GM12878 (cell line): ENCODE results near the gene YWHAQ. TPM values are rescaled to one million over a fixed set of nuclear protein-coding genes. Genes with fewer than 3 reads are reported as not detected.

Source experiments
- ATAC-seq: fragments of 200-7000 bp; cut with Tn5 transposase; 3 replicates; pipeline ENCODE4 v1.9.1; 2020; ENCODE audit warnings: mild to moderate bottlenecking, moderate library complexity
- BruUV-seq: library from RNA; stranded (reverse); fragments of 400-500 nt; replicated peaks from 2 replicates; lab custom pipeline; 2021; lab: Mats Ljungman, UMichigan
- CTCF ChIA-PET: fragments of 300-600 bp; sonication (Branson Sonifier 250); formaldehyde crosslinking; extraction: SDS; loops from one replicate; lab custom pipeline; 2021; ENCODE audit warnings: inconsistent platforms; lab: Yijun Ruan, JAX
- POLR2A ChIA-PET: fragments of 350-600 bp; formaldehyde crosslinking; extraction: SDS; loops from one replicate; lab custom pipeline; 2021; ENCODE audit warnings: inconsistent platforms; lab: Charles Lee
- RAD21 ChIA-PET: fragments of 300-600 bp; sonication (Branson Sonifier 250); formaldehyde crosslinking; loops from one replicate; lab custom pipeline; 2023; ENCODE audit warnings: antibody characterized with exemption; ENCODE audit not compliant: unreplicated experiment; lab: Charles Lee
- SMC1A ChIA-PET: fragments of 300-600 bp; sonication (Branson Sonifier 250); formaldehyde crosslinking; loops from one replicate; lab custom pipeline; 2023; ENCODE audit not compliant: unreplicated experiment, uncharacterized antibody; lab: Charles Lee
- DNase-seq: peaks from one replicate; pipeline ENCODE4 v3.0.0-alpha.2; 2011; ENCODE audit warnings: low read depth, low spot score
- FAIRE-seq: peaks from 3 replicates; lab custom pipeline; 2011; peaks lifted over from hg19 to GRCh38; lab: Jason Lieb, UNC
- H2AFZ ChIP-seq: 2 replicates; pipeline ENCODE4 v1.6.0; 2011; ENCODE audit warnings: low read depth, low read length, control low read depth; ENCODE audit not compliant: control insufficient read depth
- H3K27ac ChIP-seq: 2 replicates; pipeline ENCODE4 v1.5.1; 2011; ENCODE audit warnings: control low read depth; ENCODE audit not compliant: control insufficient read depth, insufficient read depth
- H3K27me3 ChIP-seq, 2 experiments: replicated peaks in 1 of 2; 2 replicates each; pipeline versions ENCODE4 v1.6.0 to v1.6.1; 2011; ENCODE audit warnings: low read length in 1 of 2; ENCODE audit not compliant: control insufficient read depth in 2 of 2, insufficient read depth in 2 of 2
- H3K36me3 ChIP-seq, 2 experiments: 2 replicates each; pipeline ENCODE4 v1.5.1; 2011; ENCODE audit warnings: low read length in 1 of 2; ENCODE audit not compliant: control insufficient read depth in 2 of 2, insufficient read depth in 2 of 2
- H3K4me1 ChIP-seq: 2 replicates; pipeline ENCODE4 v1.6.1; 2011; ENCODE audit warnings: mild to moderate bottlenecking, low read length, moderate library complexity, mixed read lengths; ENCODE audit not compliant: control insufficient read depth, insufficient read depth
- H3K4me2 ChIP-seq: 2 replicates; pipeline ENCODE4 v1.6.0; 2011; ENCODE audit warnings: control low read depth; ENCODE audit not compliant: control insufficient read depth, insufficient read depth
- H3K4me3 ChIP-seq: fragments of 200-600 bp; sonication (generic); 2 replicates; pipeline ENCODE4 v1.5.1; 2016
- H3K79me2 ChIP-seq: 2 replicates; pipeline ENCODE4 v1.6.0; 2011; ENCODE audit warnings: low read length; ENCODE audit not compliant: control insufficient read depth, insufficient read depth
- H3K9ac ChIP-seq: 2 replicates; pipeline ENCODE4 v1.8.0; 2011; ENCODE audit warnings: low read length, control low read depth, mixed read lengths; ENCODE audit not compliant: control insufficient read depth, insufficient read depth
- H3K9me3 ChIP-seq: replicated peaks from 3 replicates; pipeline ENCODE4 v1.5.1; 2011; ENCODE audit warnings: mild to moderate bottlenecking, low read length; ENCODE audit not compliant: control insufficient read depth, insufficient read depth
- H4K20me1 ChIP-seq: 2 replicates; pipeline ENCODE4 v1.6.0; 2011; ENCODE audit not compliant: control insufficient read depth, insufficient read depth
- BMI1 ChIP-seq: fragments of 450-650 bp; IDR thresholded peaks from 2 replicates; pipeline ENCODE4 v1.6.1; 2016; ENCODE audit warnings: mild to moderate bottlenecking, moderate library complexity, borderline replicate concordance
- HCFC1 ChIP-seq: fragments of 150-350 bp; IDR thresholded peaks from 2 replicates; pipeline ENCODE4 v1.6.1; 2014; ENCODE audit warnings: low read length
- IRF5 ChIP-seq: fragments of 450-650 bp; IDR thresholded peaks from 2 replicates; pipeline ENCODE4 v1.6.1; 2017; ENCODE audit warnings: borderline replicate concordance
- KAT2A ChIP-seq: conservative IDR thresholded peaks from 2 replicates; pipeline ENCODE4 v1.6.1; 2011; ENCODE audit warnings: low read depth, low read length; ENCODE audit not compliant: control insufficient read depth
- MLLT1 ChIP-seq: fragments of 450-650 bp; IDR thresholded peaks from 2 replicates; pipeline ENCODE4 v1.6.1; 2016; ENCODE audit warnings: mild to moderate bottlenecking
- SREBF1 ChIP-seq: IDR thresholded peaks from 2 replicates; pipeline ENCODE4 v1.6.1; 2012; ENCODE audit warnings: mild to moderate bottlenecking, low read length
- USF2 ChIP-seq: IDR thresholded peaks from 2 replicates; pipeline ENCODE4 v1.6.1; 2011; ENCODE audit warnings: low read depth, low read length, improper control_type of control experiment, borderline replicate concordance
- ZBTB33 ChIP-seq: fragments of 450-650 bp; IDR thresholded peaks from 2 replicates; pipeline ENCODE4 v1.6.1; 2017; ENCODE audit warnings: mild to moderate bottlenecking
- ZBTB40 ChIP-seq: fragments of 450-650 bp; IDR thresholded peaks from 2 replicates; pipeline ENCODE4 v1.6.1; 2016; ENCODE audit warnings: mild to moderate bottlenecking, moderate library complexity, borderline replicate concordance
- WGBS: methylation state at CpG from one replicate; pipeline ENCODE4 v1.1.6; 2016; ENCODE audit warnings: low lambda C conversion rate; ENCODE audit not compliant: insufficient replicate concordance, insufficient coverage; ENCODE audit errors: missing lambda C conversion rate; 5-methylcytosine and 5-hydroxymethylcytosine counted together
- in situ Hi-C: fragments of 300-500 bp; cut with MboI; formaldehyde crosslinking; loops from 9 replicates; pipeline ENCODE4 v1.14.3; 2018; ENCODE audit warnings: mixed read lengths
- intact Hi-C: fragments of 100-400 bp; cut with micrococcal nuclease; formaldehyde crosslinking; loops from one replicate; pipeline ENCODE4 v1.14.2; 2022; ENCODE audit not compliant: unreplicated experiment
- polyA plus RNA-seq, 11 experiments: library from polyadenylated mRNA; depleted of rRNA in 4 of 11; unstranded in 6 of 11; stranded (reverse) in 5 of 11; fragments of >200 nt; fragmentation: Nextera tagmentation in 4 of 11; fragmentation: Illumina TruSeq in 1 of 11; extraction: Ambion mirVana in 4 of 11; extraction: Trizol in 1 of 11; gene quantifications; 1 replicate in 1 of 11; 2 replicates in 10 of 11; pipeline versions ENCODE4 v1.2.1 to v1.2.3, GENCODE V29; 2011 to 2016; ENCODE audit warnings: inconsistent platforms in 2 of 11, missing spikeins in 2 of 11, low read depth in 1 of 11
- total RNA-seq, 4 experiments: library from RNA; depleted of rRNA in 3 of 4; stranded (reverse); fragments of >200 nt in 3 of 4; fragmentation: Illumina TruSeq in 1 of 4; extraction: Trizol in 1 of 4; gene quantifications; 2 replicates each; pipeline versions ENCODE4 v1.2.1 to v1.2.3, GENCODE V29; 2013 to 2021
- TF ChIP-seq, protein P1 (sequence below): fragments of 450-650 bp; IDR thresholded peaks from 2 replicates; pipeline ENCODE4 v1.6.1; 2016; ENCODE audit warnings: mild to moderate bottlenecking

The YWHAQ gene
- total and polyA plus RNA-seq, 10 of the 15 experiments (the other 5 are each of a cell fraction or from before 2014, with no cell fraction given): 63.0 to 515 (median 219) TPM

- TF ChIP-seq, protein P1, sequence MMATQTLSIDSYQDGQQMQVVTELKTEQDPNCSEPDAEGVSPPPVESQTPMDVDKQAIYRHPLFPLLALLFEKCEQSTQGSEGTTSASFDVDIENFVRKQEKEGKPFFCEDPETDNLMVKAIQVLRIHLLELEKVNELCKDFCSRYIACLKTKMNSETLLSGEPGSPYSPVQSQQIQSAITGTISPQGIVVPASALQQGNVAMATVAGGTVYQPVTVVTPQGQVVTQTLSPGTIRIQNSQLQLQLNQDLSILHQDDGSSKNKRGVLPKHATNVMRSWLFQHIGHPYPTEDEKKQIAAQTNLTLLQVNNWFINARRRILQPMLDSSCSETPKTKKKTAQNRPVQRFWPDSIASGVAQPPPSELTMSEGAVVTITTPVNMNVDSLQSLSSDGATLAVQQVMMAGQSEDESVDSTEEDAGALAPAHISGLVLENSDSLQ: peak; percentile 77
- TF ChIP-seq HCFC1 (no peak), KAT2A (no peak), MLLT1 (0 out of 2 replicates have a peak, but pooled peaks have one; percentile 24), USF2 (no peak)
These were observed 3.5 kb downstream of the YWHAQ start (continued) for GRCh38 chr2:9627310-9627709.

DNA sequence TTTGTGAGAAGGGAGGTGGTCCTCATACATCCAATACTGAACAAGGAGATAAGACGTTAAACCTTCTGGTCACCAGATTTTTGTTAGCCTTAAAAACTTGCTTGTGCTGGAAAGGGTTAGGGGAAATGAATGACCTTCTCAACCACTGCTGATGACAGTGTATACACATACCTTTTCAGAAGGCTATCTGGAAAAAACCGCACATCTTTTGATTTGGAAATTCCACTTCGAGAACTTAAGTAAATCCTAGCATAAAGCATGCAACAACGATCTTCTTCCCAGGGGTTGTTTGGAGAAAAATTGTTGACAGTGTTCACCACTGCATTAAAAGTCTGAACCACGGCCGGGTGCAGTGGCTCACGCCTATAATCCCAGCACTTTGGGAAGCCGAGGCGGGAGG is 7.6 kb downstream of the YWHAQ start:
- SMC1A ChIA-PET: no interaction called here
- RAD21 ChIA-PET: no interaction called here
- TF ChIP-seq IRF5 (no peak), BMI1 (no peak), ZBTB40 (no peak), SREBF1 (no peak), ZBTB33 (no peak)

More for the DNA sequence above, 7.6 kb downstream of the YWHAQ start:
- H3K9me3 ChIP-seq: no peaks in the 10 kb centered on the region
- no peak overlapping the region for H3K4me2 ChIP-seq
- in situ Hi-C loops: no loop called here
- no peak overlapping the region for H3K4me3 ChIP-seq
- H3K4me1 ChIP-seq: peaks cover 3% of the 10 kb centered on the region; the same call in 1 of the 2 replicates
- ChIA-PET POLR2A (no interaction called here), CTCF (no interaction called here)
- intact Hi-C loops: no loop called here
- ATAC-seq (no peak), FAIRE-seq (no peak), DNase-seq (no peak)
- no peaks in the 10 kb centered on the region for H3K27me3 ChIP-seq
- BruUV-seq: no TSS peak
- no peak overlapping the region for H3K27ac ChIP-seq
- H3K79me2 ChIP-seq: peaks cover 87% of the 10 kb centered on the region
- H4K20me1 ChIP-seq: no peaks in the 10 kb centered on the region; the same call in 1 of the 2 replicates
- H3K36me3 ChIP-seq: no peaks in the 10 kb centered on the region; a peak in 1 of 4 replicates
- WGBS: 99% methylated on average over 9 of the region's 9 CpGs
- H3K9ac ChIP-seq: no peak overlapping the region
- H2AFZ ChIP-seq: no peak overlapping the region
